Measurements from ENCODE around the gene FAM50A. TPM values are rescaled to one million over a fixed set of nuclear protein-coding genes. Genes with fewer than 3 reads are reported as not detected.
"Not testable (repeated sequence)": the region's sequence is repeated elsewhere in the genome, so short reads cannot be mapped to it uniquely, and the experiment has no call there.

Gene FAM50A
- total RNA-seq, 1 experiment from 2014 or later: 95.9 TPM

- no peak for DNase-seq (ENCODE audit: low read depth)
These were observed 38.8 kb downstream of the FAM50A start for GRCh38 chrX:154482786-154483185.

- no peak for DNase-seq (ENCODE audit: low read depth)
These were observed 39.4 kb downstream of the FAM50A start for GRCh38 chrX:154483325-154483724.

- no peak for DNase-seq (ENCODE audit: low read depth)
These were observed 40.6 kb downstream of the FAM50A start for GRCh38 chrX:154484255-154485149.

- no peak for DNase-seq (ENCODE audit: low read depth)
These were observed 41.5 kb downstream of the FAM50A start for GRCh38 chrX:154485150-154486051.

- no peak for DNase-seq (ENCODE audit: low read depth)
These were observed 42.1 kb downstream of the FAM50A start for GRCh38 chrX:154486052-154486395.

- no peak for DNase-seq (ENCODE audit: low read depth)
These were observed 42.7 kb downstream of the FAM50A start, which contains the start of gene UBL4A for GRCh38 chrX:154486396-154487207. Gene UBL4A, minus strand, starts transcription at chrX:154486615. Its CDS starts 31 bp downstream, at chrX:154486584.

GRCh38 chrX:154487518-154488290, 43.8 kb downstream of the FAM50A start:
- no peak for DNase-seq (ENCODE audit: low read depth)

GRCh38 chrX:154488336-154489075, 44.6 kb downstream of the FAM50A start:
- no peak for DNase-seq (ENCODE audit: low read depth)

GRCh38 chrX:154489182-154489581, 45.2 kb downstream of the FAM50A start:
- DNase-seq (ENCODE audit: low read depth): no peak

GRCh38 chrX:154490021-154490413, 46.1 kb downstream of the FAM50A start:
- DNase-seq (ENCODE audit: low read depth): peak; percentile 67

GRCh38 chrX:154490414-154491083, 46.6 kb downstream of the FAM50A start, which contains the start of gene SLC10A3:
Gene SLC10A3, minus strand, starts transcription at chrX:154490629. Its CDS starts 1,689 bp downstream, at chrX:154488940.
- DNase-seq (ENCODE audit: low read depth): peak; percentile 90

- DNase-seq (ENCODE audit: low read depth): no peak
These were observed 50.8 kb downstream of the FAM50A start for GRCh38 chrX:154494715-154495114.

- DNase-seq (ENCODE audit: low read depth): no peak
These were observed 51.6 kb downstream of the FAM50A start for GRCh38 chrX:154495472-154495922.

GRCh38 chrX:154496591-154497137, 52.7 kb downstream of the FAM50A start:
- DNase-seq (ENCODE audit: low read depth): not testable (repeated sequence)

Other genes starting within 250 kb of the FAM50A start
- not detected in 2 replicates for gene OPN1MW2, start 224.4 kb upstream of the FAM50A start, total RNA-seq (2014; rRNA removed)
- gene OPN1MW3, start 186.6 kb upstream of the FAM50A start, total RNA-seq (2014; rRNA removed): not detected in 2 replicates
- not detected in 2 replicates for gene TEX28, start 149.0 kb upstream of the FAM50A start, total RNA-seq (2014; rRNA removed)
- not detected in 2 replicates for gene TKTL1, start 148.3 kb upstream of the FAM50A start, total RNA-seq (2014; rRNA removed)
- 1,374 and 1,654 TPM in 2 replicates for gene FLNA, start 69.5 kb upstream of the FAM50A start, total RNA-seq (2014; rRNA removed)
- 67.0 and 77.3 TPM in 2 replicates for gene EMD, start 64.8 kb upstream of the FAM50A start, total RNA-seq (2014; rRNA removed)
- 2,668 and 4,535 TPM in 2 replicates for gene RPL10, start 45.8 kb upstream of the FAM50A start, total RNA-seq (2014; rRNA removed)
- 96.6 and 104 TPM in 2 replicates for gene DNASE1L1, start 34.9 kb upstream of the FAM50A start, total RNA-seq (2014; rRNA removed)
- gene TAFAZZIN, start 32.6 kb upstream of the FAM50A start, total RNA-seq (2014; rRNA removed): 28.2 and 159 TPM in 2 replicates
- gene ATP6AP1, start 15.5 kb upstream of the FAM50A start, total RNA-seq (2014; rRNA removed): 48.9 and 50.6 TPM in 2 replicates
- 190 and 218 TPM in 2 replicates for gene GDI1, start 7.0 kb upstream of the FAM50A start, total RNA-seq (2014; rRNA removed)
- gene PLXNA3, start 14.1 kb downstream of the FAM50A start, total RNA-seq (2014; rRNA removed): 7.5 and 9.6 TPM in 2 replicates
- 66.8 and 70.1 TPM in 2 replicates for gene LAGE3, start 35.1 kb downstream of the FAM50A start, total RNA-seq (2014; rRNA removed)
- gene UBL4A, start 42.5 kb downstream of the FAM50A start, total RNA-seq (2014; rRNA removed): 43.6 and 48.3 TPM in 2 replicates
- gene SLC10A3, start 46.5 kb downstream of the FAM50A start, total RNA-seq (2014; rRNA removed): 48.8 and 57.7 TPM in 2 replicates
- gene FAM3A, start 72.1 kb downstream of the FAM50A start, total RNA-seq (2014; rRNA removed): 46.5 and 47.4 TPM in 2 replicates
- gene G6PD, start 102.7 kb downstream of the FAM50A start, total RNA-seq (2014; rRNA removed): 56.9 and 60.1 TPM in 2 replicates
- 21.5 and 22.4 TPM in 2 replicates for gene IKBKG, start 103.5 kb downstream of the FAM50A start, total RNA-seq (2014; rRNA removed)
- not detected in 2 replicates for gene CTAG1A, start 141.0 kb downstream of the FAM50A start, total RNA-seq (2014; rRNA removed)
- not detected in 2 replicates for gene CTAG1B, start 175.1 kb downstream of the FAM50A start, total RNA-seq (2014; rRNA removed)
- gene CTAG2, start 209.4 kb downstream of the FAM50A start, total RNA-seq (2014; rRNA removed): not detected in 2 replicates